22Rv1 (cell line): ENCODE results near the gene CCDC126.
A peak's percentile ranks its signal among the peaks of the same experiment; 100 is the strongest.
"Not testable (repeated sequence)": the region's sequence is repeated elsewhere in the genome, so short reads cannot be mapped to it uniquely, and the experiment has no call there.

Experiments used
- H3K27ac ChIP-seq: fragments of 450-650 bp; 2 replicates; pipeline ENCODE4 v1.5.1; 2017
- CTCF ChIP-seq: fragments of 450-650 bp; IDR thresholded peaks from 2 replicates; pipeline ENCODE4 v1.5.1; 2017; ENCODE audit warnings: mild to moderate bottlenecking
- ZFX ChIP-seq: fragments of 450-650 bp; IDR thresholded peaks from 2 replicates; pipeline ENCODE4 v1.6.1; 2017; ENCODE audit warnings: antibody characterized with exemption, borderline replicate concordance

The CCDC126 gene

GRCh38 chr7:23680414-23681405, 83.5 kb downstream of the CCDC126 start:
- peak overlapping the region; percentile 61 for H3K27ac ChIP-seq
- TF ChIP-seq CTCF (no peak), ZFX (no peak)

- H3K27ac ChIP-seq, result not testable (repeated sequence)
Measured at GRCh38 chr7:23684041-23684440, 86.9 kb downstream of the CCDC126 start.

GRCh38 chr7:23685731-23686130, 88.5 kb downstream of the CCDC126 start:
- H3K27ac ChIP-seq, result 0 out of 2 replicates have a peak overlapping the region, but pooled peaks have one; percentile 7
- TF ChIP-seq CTCF (no peak), ZFX (no peak)

- H3K27ac ChIP-seq, result no peak overlapping the region
- no peak for TF ChIP-seq ZFX
- TF ChIP-seq CTCF, result no peak
Measured at GRCh38 chr7:23687011-23687410, 89.8 kb downstream of the CCDC126 start.

- TF ChIP-seq CTCF (no peak), ZFX (no peak)
- H3K27ac ChIP-seq, result no peak overlapping the region
Measured at GRCh38 chr7:23689165-23689564, 92.0 kb downstream of the CCDC126 start.

GRCh38 chr7:23691320-23691719, 94.1 kb downstream of the CCDC126 start:
- TF ChIP-seq ZFX (no peak), CTCF (no peak)
- H3K27ac ChIP-seq, result no peak overlapping the region

GRCh38 chr7:23693224-23693623, 96.0 kb downstream of the CCDC126 start:
- no peak overlapping the region for H3K27ac ChIP-seq
- TF ChIP-seq CTCF (no peak), ZFX (no peak)
